Suprapubic skin (tissue), 4 donors: ENCODE measurements around the gene RICTOR. TPM values are rescaled to one million over a fixed set of nuclear protein-coding genes. Genes with fewer than 3 reads are reported as not detected.
"Not testable (repeated sequence)": the region's sequence is repeated elsewhere in the genome, so short reads cannot be mapped to it uniquely, and the experiment has no call there.

Source experiments
- DNase-seq, 2 donors: peaks; one replicate each; pipeline ENCODE4 v3.0.0-alpha.2; 2019; ENCODE audit warnings: low spot score in 2 of 2
- H3K27ac ChIP-seq: fragments of 200-600 bp; sonication (generic); one replicate; pipeline ENCODE4 v1.5.1; 2019
- H3K27me3 ChIP-seq: fragments of 200-600 bp; sonication (generic); one replicate; pipeline ENCODE4 v1.5.1; 2019
- H3K36me3 ChIP-seq: fragments of 200-600 bp; sonication (generic); one replicate; pipeline ENCODE4 v1.5.1; 2019
- H3K4me1 ChIP-seq: fragments of 200-600 bp; sonication (generic); one replicate; pipeline ENCODE4 v1.5.1; 2019
- H3K4me3 ChIP-seq: fragments of 200-600 bp; sonication (generic); one replicate; pipeline ENCODE4 v1.5.1; 2019; ENCODE audit warnings: mild to moderate bottlenecking
- H3K9me3 ChIP-seq: fragments of 200-600 bp; sonication (generic); one replicate; pipeline ENCODE4 v1.5.1; 2019
- CTCF ChIP-seq, 2 donors: fragments of 200-600 bp in 1 of 2; fragments of 450-650 bp in 1 of 2; sonication (generic) in 1 of 2; IDR thresholded peaks; one replicate each; pipeline ENCODE4 v1.5.1; 2016 to 2019; ENCODE audit warnings: antibody characterized with exemption in 2 of 2, mild to moderate bottlenecking in 1 of 2, moderate library complexity in 1 of 2
- EP300 ChIP-seq: sonication (generic); formaldehyde crosslinking; IDR thresholded peaks from one replicate; pipeline ENCODE4 v1.6.1; 2017; ENCODE audit warnings: antibody characterized with exemption
- POLR2A ChIP-seq, 2 donors: fragments of 450-650 bp; IDR thresholded peaks; one replicate each; pipeline ENCODE4 v1.6.1; 2017; ENCODE audit warnings: antibody characterized with exemption in 2 of 2, mild to moderate bottlenecking in 2 of 2, moderate library complexity in 2 of 2
- POLR2AphosphoS5 ChIP-seq, 3 donors: sonication (generic); formaldehyde crosslinking; IDR thresholded peaks; one replicate each; pipeline ENCODE4 v1.6.1; 2017; ENCODE audit warnings: antibody characterized with exemption in 3 of 3
- WGBS: methylation state at CpG from one replicate; pipeline ENCODE4 v1.1.5; 2018; 5-methylcytosine and 5-hydroxymethylcytosine counted together
- total RNA-seq, 4 donors: library from RNA; depleted of rRNA; stranded (reverse); fragments of >200 nt; gene quantifications; one replicate each; pipeline ENCODE4 v1.1.0, GENCODE V29; 2016

The RICTOR gene
- total RNA-seq, 4 donors from 2014 or later: 24.9 to 92.6 (median 28.7) TPM

GRCh38 chr5:39017504-39017903 is 56.7 kb downstream of the RICTOR start:
- H3K4me1 ChIP-seq: peaks cover 6% of the 10 kb centered on the region
- WGBS: 94% methylated on average over 2 of the region's 2 CpGs

GRCh38 chr5:39016587-39017275 is 57.5 kb downstream of the RICTOR start:
- Histone ChIP-seq H3K36me3 (peaks cover 20% of the 10 kb centered on the region), H3K9me3 (no peaks in the 10 kb centered on the region), H3K27me3 (no peaks in the 10 kb centered on the region), H3K4me1 (peaks cover 6% of the 10 kb centered on the region), H3K4me3 (no peak overlapping the region), H3K27ac (no peak overlapping the region)
- 74% methylated on average over 1 of the region's 1 CpG for WGBS
- DNase-seq: no peak
- TF ChIP-seq POLR2AphosphoS5 (IDR thresholded peaks at IDR 0.05): no peak

More at GRCh38 chr5:39017504-39017903, 56.7 kb downstream of the RICTOR start:
- TF ChIP-seq CTCF (IDR thresholded peaks at IDR 0.05) (no peak), EP300 (no peak), POLR2AphosphoS5 (IDR thresholded peaks at IDR 0.05) (no peak)
- no peak for DNase-seq
- Histone ChIP-seq H3K27ac (no peak overlapping the region), H3K9me3 (no peaks in the 10 kb centered on the region), H3K27me3 (no peaks in the 10 kb centered on the region), H3K36me3 (peaks cover 13% of the 10 kb centered on the region), H3K4me3 (no peak overlapping the region)

- Histone ChIP-seq H3K9me3 (peaks cover 4% of the 10 kb centered on the region), H3K4me1 (peaks cover 6% of the 10 kb centered on the region), H3K27me3 (no peaks in the 10 kb centered on the region), H3K27ac (no peak overlapping the region), H3K36me3 (peaks cover 27% of the 10 kb centered on the region), H3K4me3 (no peak overlapping the region)
- no peak for DNase-seq
- TF ChIP-seq POLR2A (IDR thresholded peaks at IDR 0.05): no peak
- TF ChIP-seq POLR2AphosphoS5 (IDR thresholded peaks at IDR 0.05): no peak
- no peak for TF ChIP-seq CTCF (IDR thresholded peaks at IDR 0.05)
- no peak for TF ChIP-seq EP300
- WGBS: 86% methylated on average over 4 of the region's 4 CpGs
These were observed 58.2 kb downstream of the RICTOR start for GRCh38 chr5:39015743-39016586.

- Histone ChIP-seq H3K4me1 (peaks cover 6% of the 10 kb centered on the region), H3K27ac (no peak overlapping the region), H3K4me3 (no peak overlapping the region), H3K36me3 (peaks cover 39% of the 10 kb centered on the region), H3K9me3 (peaks cover 4% of the 10 kb centered on the region), H3K27me3 (no peaks in the 10 kb centered on the region)
- DNase-seq: no peak
- 56% methylated on average over 2 of the region's 2 CpGs for WGBS
- TF ChIP-seq CTCF (IDR thresholded peaks at IDR 0.05): no peak
- TF ChIP-seq EP300: no peak
- no peak for TF ChIP-seq POLR2A (IDR thresholded peaks at IDR 0.05)
- no peak for TF ChIP-seq POLR2AphosphoS5 (IDR thresholded peaks at IDR 0.05)
These were observed 59.6 kb downstream of the RICTOR start for GRCh38 chr5:39014561-39014960.

GRCh38 chr5:39013938-39014337 is 60.3 kb downstream of the RICTOR start:
- TF ChIP-seq EP300 (no peak), POLR2A (IDR thresholded peaks at IDR 0.05) (no peak)
- no peak for DNase-seq
- Histone ChIP-seq H3K27me3 (no peaks in the 10 kb centered on the region), H3K4me3 (no peak overlapping the region), H3K4me1 (peaks cover 6% of the 10 kb centered on the region), H3K9me3 (peaks cover 4% of the 10 kb centered on the region), H3K27ac (no peak overlapping the region), H3K36me3 (peaks cover 33% of the 10 kb centered on the region)
- 95% methylated on average over 2 of the region's 2 CpGs for WGBS

GRCh38 chr5:39010958-39011357 is 63.2 kb downstream of the RICTOR start:
- H3K9me3 ChIP-seq, H3K27me3 ChIP-seq, H3K27ac ChIP-seq, H3K4me3 ChIP-seq, DNase-seq, H3K4me1 ChIP-seq: not testable (repeated sequence)
- WGBS: 95% methylated on average over 2 of the region's 2 CpGs
- H3K36me3 ChIP-seq: peaks cover 25% of the 10 kb centered on the region
